Lower leg skin (tissue), 4 donors: ENCODE measurements around the gene STIL. TPM values are rescaled to one million over a fixed set of nuclear protein-coding genes. Genes with fewer than 3 reads are reported as not detected.
A peak's percentile ranks its signal among the peaks of the same experiment; 100 is the strongest.

Experiments used
- DNase-seq, 2 donors: peaks; one replicate each; pipeline ENCODE4 v3.0.0-alpha.2; 2019; ENCODE audit warnings: low spot score in 2 of 2
- H3K4me3 ChIP-seq: fragments of 200-600 bp; sonication (generic); 2 replicates; pipeline ENCODE4 v1.5.1; 2017; ENCODE audit warnings: mild to moderate bottlenecking, low read depth; ENCODE audit not compliant: poor library complexity, severe bottlenecking
- CTCF ChIP-seq, 3 donors: fragments of 450-650 bp; IDR thresholded peaks; one replicate each; pipeline ENCODE4 v1.5.1; 2016; ENCODE audit warnings: antibody characterized with exemption in 3 of 3, mild to moderate bottlenecking in 3 of 3, moderate library complexity in 2 of 3
- POLR2A ChIP-seq, 2 donors: fragments of 450-650 bp; IDR thresholded peaks; one replicate each; pipeline ENCODE4 v1.6.1; 2016 to 2017; ENCODE audit warnings: antibody characterized with exemption in 2 of 2, mild to moderate bottlenecking in 1 of 2, moderate library complexity in 1 of 2
- WGBS, 2 donors: methylation state at CpG; one replicate each; pipeline ENCODE4 v1.1.5; 2018; 5-methylcytosine and 5-hydroxymethylcytosine counted together
- intact Hi-C: fragments of 100-400 bp; cut with DNase I; formaldehyde crosslinking; loops from one replicate; pipeline ENCODE4 v1.15.0; 2023; ENCODE audit warnings: low total_unique reads
- total RNA-seq, 4 donors: library from RNA; depleted of rRNA; stranded (reverse); fragments of >200 nt; gene quantifications; one replicate each; pipeline ENCODE4 v1.1.0, GENCODE V29; 2016

The STIL gene
- total RNA-seq, 4 donors from 2014 or later = 1.8 to 9.7 (median 4.3) TPM

GRCh38 chr1:47223174-47223920, 90.6 kb downstream of the STIL start:
- WGBS, 2 donors = 48 to 62% methylated on average over 10 of the region's 10 CpGs
- no peak overlapping the region for H3K4me3 ChIP-seq
- intact Hi-C loops = no loop called here
- DNase-seq = peak in 1 of 2 donors; percentile 69
- no peak for TF ChIP-seq POLR2A (IDR thresholded peaks at IDR 0.05)
- TF ChIP-seq CTCF (IDR thresholded peaks at IDR 0.05) = no peak

- WGBS, 2 donors = 91 to 92% methylated on average over 3 of the region's 3 CpGs
- no peak overlapping the region for H3K4me3 ChIP-seq
- TF ChIP-seq CTCF (IDR thresholded peaks at IDR 0.05) (no peak), POLR2A (IDR thresholded peaks at IDR 0.05) (no peak)
- intact Hi-C loops = no loop called here
- no peak for DNase-seq
These were observed 91.5 kb downstream of the STIL start for GRCh38 chr1:47222476-47222875.

GRCh38 chr1:47219590-47220220, 94.2 kb downstream of the STIL start:
- TF ChIP-seq POLR2A (IDR thresholded peaks at IDR 0.05) = no peak
- no peak for TF ChIP-seq CTCF (IDR thresholded peaks at IDR 0.05)
- DNase-seq = peak in 1 of 2 donors; percentile 73
- intact Hi-C loops = no loop called here
- 92 to 97% methylated on average over 24 to 29 of the region's 29 CpGs for WGBS, 2 donors
- H3K4me3 ChIP-seq = no peak overlapping the region

- intact Hi-C loops = no loop called here
- WGBS, 2 donors = 85 to 98% methylated on average over 4 of the region's 4 CpGs
- H3K4me3 ChIP-seq = no peak overlapping the region
- DNase-seq = peak in 1 of 2 donors; percentile 46
- TF ChIP-seq POLR2A (IDR thresholded peaks at IDR 0.05) = no peak
- no peak for TF ChIP-seq CTCF (IDR thresholded peaks at IDR 0.05)
These were observed 94.9 kb downstream of the STIL start for GRCh38 chr1:47219001-47219400.

- H3K4me3 ChIP-seq = no peak overlapping the region
- intact Hi-C loops = no loop called here
- no peak for DNase-seq
- no peak for TF ChIP-seq CTCF (IDR thresholded peaks at IDR 0.05)
- TF ChIP-seq POLR2A (IDR thresholded peaks at IDR 0.05) = no peak
- WGBS, 2 donors = 84 to 90% methylated on average over 12 of the region's 12 CpGs
These were observed 97.5 kb downstream of the STIL start for GRCh38 chr1:47216278-47217059.
